Omental fat pad (tissue), 4 donors: ENCODE results near the gene HLA-DQA1. TPM values are rescaled to one million over a fixed set of nuclear protein-coding genes. Genes with fewer than 3 reads are reported as not detected.

Experiments
- ATAC-seq: fragments of 150-250 bp; one replicate; pipeline ENCODE4 v1.9.1; 2016; ENCODE audit warnings: mild to moderate bottlenecking, moderate library complexity; ENCODE audit not compliant: low FRiP score
- DNase-seq: peaks from one replicate; pipeline ENCODE4 v3.0.0-alpha.2; 2019; ENCODE audit warnings: low spot score
- CTCF ChIP-seq, 3 donors: fragments of 450-650 bp; IDR thresholded peaks; one replicate each; pipeline ENCODE4 v1.5.1; 2016 to 2017; ENCODE audit warnings: antibody characterized with exemption in 3 of 3, mild to moderate bottlenecking in 3 of 3, moderate library complexity in 2 of 3
- total RNA-seq, 4 donors: library from RNA; depleted of rRNA; stranded (reverse); fragments of >200 nt; gene quantifications; one replicate each; pipeline ENCODE4 v1.1.0, GENCODE V29; 2016

Gene HLA-DQA1
- total RNA-seq, 4 donors from 2014 or later = 1.8 to 14.5 (median 6.8) TPM

DNA sequence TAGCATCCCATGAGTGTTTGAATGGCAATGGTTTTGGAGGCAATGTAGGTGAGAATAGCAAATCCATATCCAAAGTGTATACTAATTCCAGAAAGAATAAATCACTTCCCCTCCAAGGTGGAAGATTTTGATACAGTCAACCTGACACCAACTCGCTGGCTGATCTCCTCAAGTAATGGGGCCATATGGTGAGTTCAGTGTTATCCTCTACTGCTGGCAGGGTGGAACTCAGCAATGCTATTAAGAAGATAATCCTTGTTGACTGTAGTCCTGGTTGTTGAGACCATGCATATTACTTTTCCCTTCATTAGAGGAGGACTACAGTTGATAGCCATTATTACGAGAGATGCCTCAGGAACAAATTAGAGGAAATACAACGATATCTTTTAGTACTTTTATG lies 47.0 kb downstream of the HLA-DQA1 start:
- DNase-seq (no peak), ATAC-seq (no peak)
- TF ChIP-seq CTCF (IDR thresholded peaks at IDR 0.05) = no peak

DNA sequence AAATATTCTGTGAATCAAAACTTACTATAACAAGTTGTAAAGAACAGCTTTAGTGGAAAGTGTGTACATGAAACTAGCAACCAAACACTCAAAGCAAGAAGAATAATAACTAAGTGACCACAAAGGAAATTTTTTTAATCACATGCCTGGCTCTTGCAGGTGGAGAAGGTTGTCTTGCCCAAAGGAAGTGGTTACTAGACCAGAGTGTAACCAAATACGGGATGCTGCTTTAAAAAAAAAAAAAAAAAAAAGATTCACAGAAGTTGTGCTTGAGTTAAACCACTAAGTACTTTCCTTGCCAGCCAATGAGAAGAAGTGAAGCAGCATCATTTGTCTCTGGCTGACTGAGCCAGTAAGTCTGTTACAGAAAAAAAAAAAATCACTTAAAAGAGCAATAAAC lies 48.4 kb downstream of the HLA-DQA1 start:
- no peak for TF ChIP-seq CTCF (IDR thresholded peaks at IDR 0.05)
- ATAC-seq = no peak
- no peak for DNase-seq

- TF ChIP-seq CTCF (IDR thresholded peaks at IDR 0.05) = no peak
- ATAC-seq (no peak), DNase-seq (no peak)
These were observed 52.6 kb downstream of the HLA-DQA1 start for GRCh38 chr6:32689531-32690501.

- ATAC-seq (no peak), DNase-seq (no peak)
- no peak for TF ChIP-seq CTCF (IDR thresholded peaks at IDR 0.05)
These were observed 54.8 kb downstream of the HLA-DQA1 start for GRCh38 chr6:32692019-32692418.

Other genes with a start within 250 kb of the HLA-DQA1 start
- gene BTNL2, start 230.2 kb upstream of the HLA-DQA1 start, total RNA-seq = not detected
- gene HLA-DRA, start 197.5 kb upstream of the HLA-DQA1 start, total RNA-seq = 100 to 1,000 TPM; 102 to 437 (median 303) TPM
- gene HLA-DRB5, start 107.1 kb upstream of the HLA-DQA1 start, total RNA-seq = 10 to 100 TPM in 1 of 4 donors, 1 to 10 TPM in 2, not detected in 1; 1.6 to 50.9 (median 5.5) TPM
- gene HLA-DRB1, start 47.6 kb upstream of the HLA-DQA1 start, total RNA-seq = 10 to 100 TPM; 52.7 to 99.3 (median 57.4) TPM
- 1 to 10 TPM; 1.6 to 9.1 (median 2.4) TPM for gene HLA-DQB1, start 29.3 kb downstream of the HLA-DQA1 start, total RNA-seq
- gene HLA-DQA2, start 104.0 kb downstream of the HLA-DQA1 start, total RNA-seq = 1 to 10 TPM in 1 of 4 donors, under 1 TPM in 2, not detected in 1; 0.56 to 2.4 (median 0.96) TPM
- 1 to 10 TPM in 2 of 4 donors, under 1 TPM in 1, not detected in 1; 0.96 to 7.4 (median 2.6) TPM for gene HLA-DQB2, start 126.1 kb downstream of the HLA-DQA1 start, total RNA-seq
- 1 to 10 TPM in 2 of 4 donors, under 1 TPM in 1, not detected in 1; 0.56 to 2.8 (median 1.6) TPM for gene HLA-DOB, start 179.6 kb downstream of the HLA-DQA1 start, total RNA-seq
- 10 to 100 TPM; 10.1 to 54.5 (median 20.0) TPM for gene TAP2, start 201.3 kb downstream of the HLA-DQA1 start, total RNA-seq
- 10 to 100 TPM; 38.5 to 71.2 (median 42.3) TPM for gene PSMB8, start 206.6 kb downstream of the HLA-DQA1 start, total RNA-seq
- 100 to 1,000 TPM in 1 of 4 donors, 10 to 100 TPM in 3; 30.5 to 128 (median 55.6) TPM for gene TAP1, start 216.3 kb downstream of the HLA-DQA1 start, total RNA-seq
- 10 to 100 TPM; 22.2 to 84.2 (median 23.8) TPM for gene PSMB9, start 216.8 kb downstream of the HLA-DQA1 start, total RNA-seq